ENCODE measurements around the gene ADK.

DNA sequence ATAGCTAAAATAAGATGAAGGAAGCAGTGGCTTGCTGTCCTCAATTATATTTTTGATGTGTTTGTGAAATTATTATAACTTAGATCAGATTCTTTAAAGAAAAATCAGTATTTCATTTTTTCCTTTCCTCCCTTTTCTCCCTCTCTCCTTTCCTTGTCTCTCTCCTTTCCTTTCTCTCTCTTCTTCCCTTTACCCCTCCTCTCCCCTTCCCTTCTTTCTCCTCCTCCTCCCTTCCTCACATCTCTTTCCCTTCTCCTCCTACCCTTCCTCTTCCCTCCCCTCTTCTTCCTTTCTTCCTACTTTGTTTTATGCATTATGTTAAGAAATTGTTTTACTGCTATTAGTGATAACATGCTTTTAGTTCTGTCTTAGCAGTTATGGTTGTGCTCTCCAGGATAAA, 171.5 kb downstream of the ADK start:
- TF ChIP-seq, protein P1, sequence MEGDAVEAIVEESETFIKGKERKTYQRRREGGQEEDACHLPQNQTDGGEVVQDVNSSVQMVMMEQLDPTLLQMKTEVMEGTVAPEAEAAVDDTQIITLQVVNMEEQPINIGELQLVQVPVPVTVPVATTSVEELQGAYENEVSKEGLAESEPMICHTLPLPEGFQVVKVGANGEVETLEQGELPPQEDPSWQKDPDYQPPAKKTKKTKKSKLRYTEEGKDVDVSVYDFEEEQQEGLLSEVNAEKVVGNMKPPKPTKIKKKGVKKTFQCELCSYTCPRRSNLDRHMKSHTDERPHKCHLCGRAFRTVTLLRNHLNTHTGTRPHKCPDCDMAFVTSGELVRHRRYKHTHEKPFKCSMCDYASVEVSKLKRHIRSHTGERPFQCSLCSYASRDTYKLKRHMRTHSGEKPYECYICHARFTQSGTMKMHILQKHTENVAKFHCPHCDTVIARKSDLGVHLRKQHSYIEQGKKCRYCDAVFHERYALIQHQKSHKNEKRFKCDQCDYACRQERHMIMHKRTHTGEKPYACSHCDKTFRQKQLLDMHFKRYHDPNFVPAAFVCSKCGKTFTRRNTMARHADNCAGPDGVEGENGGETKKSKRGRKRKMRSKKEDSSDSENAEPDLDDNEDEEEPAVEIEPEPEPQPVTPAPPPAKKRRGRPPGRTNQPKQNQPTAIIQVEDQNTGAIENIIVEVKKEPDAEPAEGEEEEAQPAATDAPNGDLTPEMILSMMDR (IDR thresholded peaks at IDR 0.05; ENCODE audit: extremely low read depth in 1 of 2, insufficient read depth in 1 of 2, low read depth in 1 of 2, low read length in 2 of 2): no peak
- TF ChIP-seq POLR2A (IDR thresholded peaks at IDR 0.05; ENCODE audit: low read depth, low read length): no peak
- TF ChIP-seq JUN (IDR thresholded peaks at IDR 0.05; ENCODE audit: borderline replicate concordance, insufficient read depth, insufficient read length, low read depth): no peak
- no peak for TF ChIP-seq EZH2 (IDR thresholded peaks at IDR 0.05; ENCODE audit: borderline replicate concordance, low read depth, low read length, severe bottlenecking)

Data from endothelial cell of umbilical vein (primary cell).